ENCODE results near the gene DGKB.

DGKB gene

GRCh38 chr7:14793151-14793550 lies 109.4 kb downstream of the DGKB start:
- Histone ChIP-seq H3K36me3 (ENCODE audit: control insufficient read depth in 2 of 2, insufficient read depth in 2 of 2, low read length in 2 of 2) (no peaks in the 10 kb centered on the region), H3K27me3 (ENCODE audit: control insufficient read depth in 1 of 2, insufficient read depth in 2 of 2, low read length in 2 of 2) (no peaks in the 10 kb centered on the region), H3K9me3 (ENCODE audit: control insufficient read depth in 2 of 2, low read length in 2 of 2) (no peaks in the 10 kb centered on the region), H3K9ac (ENCODE audit: low read length in 2 of 2) (no peak overlapping the region), H3K27ac (ENCODE audit: low read length) (no peak overlapping the region), H3K4me1 (ENCODE audit: control insufficient read depth, insufficient read depth, low read length) (no peaks in the 10 kb centered on the region), H3K4me3 (ENCODE audit: low read length in 2 of 2) (no peak overlapping the region)

GRCh38 chr7:14787551-14787950 lies 115.0 kb downstream of the DGKB start:
- no peaks in the 10 kb centered on the region for H3K36me3 ChIP-seq (ENCODE audit: control insufficient read depth in 2 of 2, insufficient read depth in 2 of 2, low read length in 2 of 2)
- no peaks in the 10 kb centered on the region for H3K9me3 ChIP-seq (ENCODE audit: control insufficient read depth in 2 of 2, low read length in 2 of 2)
- no peaks in the 10 kb centered on the region for H3K4me1 ChIP-seq (ENCODE audit: control insufficient read depth, insufficient read depth, low read length)
- no peak overlapping the region for H3K27ac ChIP-seq (ENCODE audit: low read length)
- no peak overlapping the region for H3K9ac ChIP-seq (ENCODE audit: low read length in 2 of 2)
- H3K27me3 ChIP-seq (ENCODE audit: control insufficient read depth in 1 of 2, insufficient read depth in 2 of 2, low read length in 2 of 2), result no peaks in the 10 kb centered on the region
- no peak overlapping the region for H3K4me3 ChIP-seq (ENCODE audit: low read length in 2 of 2)

DNA sequence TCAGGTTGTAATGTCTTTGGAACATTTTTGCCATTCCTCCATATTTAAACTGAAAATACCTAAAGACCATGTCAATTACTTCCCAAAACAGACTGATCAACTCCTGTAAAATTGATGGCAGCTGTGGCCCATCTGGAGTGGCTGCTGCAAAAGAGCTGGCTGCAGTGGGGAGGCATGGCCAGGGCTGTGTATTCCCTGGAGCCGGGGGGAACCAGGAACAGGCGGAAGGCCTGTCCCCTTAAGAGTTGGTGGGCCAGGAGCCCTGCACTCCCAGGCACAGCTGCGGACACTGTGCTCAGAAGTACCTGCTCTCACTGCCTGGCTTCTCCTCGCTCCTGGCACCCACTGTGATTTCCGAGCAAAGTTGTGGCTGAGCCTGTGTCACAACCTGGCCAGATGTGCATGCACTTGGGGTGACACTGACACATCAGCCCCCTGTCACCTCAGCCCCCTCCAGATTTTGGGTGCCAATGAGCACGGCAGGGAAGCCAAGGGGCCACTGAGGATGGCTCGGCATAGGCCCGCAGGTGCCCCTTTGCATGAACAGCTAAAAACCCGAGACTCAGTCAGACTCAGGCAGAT lies 116.1 kb downstream of the DGKB start:
- Histone ChIP-seq H3K9me3 (ENCODE audit: control insufficient read depth in 2 of 2, low read length in 2 of 2) (no peaks in the 10 kb centered on the region), H3K4me1 (ENCODE audit: control insufficient read depth, insufficient read depth, low read length) (no peaks in the 10 kb centered on the region), H3K36me3 (ENCODE audit: control insufficient read depth in 2 of 2, insufficient read depth in 2 of 2, low read length in 2 of 2) (no peaks in the 10 kb centered on the region), H3K9ac (ENCODE audit: low read length in 2 of 2) (no peak overlapping the region), H3K4me3 (ENCODE audit: low read length in 2 of 2) (no peak overlapping the region), H3K27me3 (ENCODE audit: control insufficient read depth in 1 of 2, insufficient read depth in 2 of 2, low read length in 2 of 2) (no peaks in the 10 kb centered on the region), H3K27ac (ENCODE audit: low read length) (no peak overlapping the region)

DNA sequence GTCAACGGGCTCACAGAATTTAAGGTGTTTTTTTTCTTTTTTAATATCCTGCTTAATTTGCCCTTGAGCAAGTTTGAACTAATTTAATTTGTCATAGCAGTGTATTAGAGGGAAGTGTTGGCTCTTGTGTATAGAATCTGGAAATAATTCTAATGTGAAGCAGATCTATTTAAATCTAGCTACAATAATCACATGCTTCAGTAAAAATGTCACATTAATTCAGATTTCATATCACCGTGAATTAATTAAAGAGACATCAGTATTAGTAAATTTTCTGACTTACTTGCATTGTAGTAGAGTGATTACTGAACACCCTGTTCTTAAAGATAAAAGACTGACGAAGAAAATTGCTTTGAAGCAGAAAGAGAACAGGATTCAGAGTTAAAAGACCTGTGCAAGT lies 124.7 kb downstream of the DGKB start:
- Histone ChIP-seq H3K36me3 (ENCODE audit: control insufficient read depth in 2 of 2, insufficient read depth in 2 of 2, low read length in 2 of 2) (no peaks in the 10 kb centered on the region), H3K4me1 (ENCODE audit: control insufficient read depth, insufficient read depth, low read length) (no peaks in the 10 kb centered on the region), H3K9ac (ENCODE audit: low read length in 2 of 2) (no peak overlapping the region), H3K27ac (ENCODE audit: low read length) (no peak overlapping the region), H3K4me3 (ENCODE audit: low read length in 2 of 2) (no peak overlapping the region), H3K9me3 (ENCODE audit: control insufficient read depth in 2 of 2, low read length in 2 of 2) (no peaks in the 10 kb centered on the region), H3K27me3 (ENCODE audit: control insufficient read depth in 1 of 2, insufficient read depth in 2 of 2, low read length in 2 of 2) (no peaks in the 10 kb centered on the region)

- no peaks in the 10 kb centered on the region for H3K27me3 ChIP-seq (ENCODE audit: control insufficient read depth in 1 of 2, insufficient read depth in 2 of 2, low read length in 2 of 2)
- no peak overlapping the region for H3K27ac ChIP-seq (ENCODE audit: low read length)
- no peaks in the 10 kb centered on the region for H3K4me1 ChIP-seq (ENCODE audit: control insufficient read depth, insufficient read depth, low read length)
- H3K36me3 ChIP-seq (ENCODE audit: control insufficient read depth in 2 of 2, insufficient read depth in 2 of 2, low read length in 2 of 2), result no peaks in the 10 kb centered on the region
- H3K9ac ChIP-seq (ENCODE audit: low read length in 2 of 2), result no peak overlapping the region
- H3K4me3 ChIP-seq (ENCODE audit: low read length in 2 of 2), result no peak overlapping the region
- H3K9me3 ChIP-seq (ENCODE audit: control insufficient read depth in 2 of 2, low read length in 2 of 2), result no peaks in the 10 kb centered on the region
These were observed 126.3 kb downstream of the DGKB start for GRCh38 chr7:14776266-14776665.

- no peak overlapping the region for H3K4me3 ChIP-seq (ENCODE audit: low read length in 2 of 2)
- no peak overlapping the region for H3K27ac ChIP-seq (ENCODE audit: low read length)
- H3K27me3 ChIP-seq (ENCODE audit: control insufficient read depth in 1 of 2, insufficient read depth in 2 of 2, low read length in 2 of 2), result no peaks in the 10 kb centered on the region
- H3K4me1 ChIP-seq (ENCODE audit: control insufficient read depth, insufficient read depth, low read length), result no peaks in the 10 kb centered on the region
- H3K36me3 ChIP-seq (ENCODE audit: control insufficient read depth in 2 of 2, insufficient read depth in 2 of 2, low read length in 2 of 2), result no peaks in the 10 kb centered on the region
- no peak overlapping the region for H3K9ac ChIP-seq (ENCODE audit: low read length in 2 of 2)
- no peaks in the 10 kb centered on the region for H3K9me3 ChIP-seq (ENCODE audit: control insufficient read depth in 2 of 2, low read length in 2 of 2)
These were observed 128.8 kb downstream of the DGKB start for GRCh38 chr7:14773729-14774271.

GRCh38 chr7:14770614-14771013 lies 131.9 kb downstream of the DGKB start:
- no peak overlapping the region for H3K9ac ChIP-seq (ENCODE audit: low read length in 2 of 2)
- no peak overlapping the region for H3K4me3 ChIP-seq (ENCODE audit: low read length in 2 of 2)
- H3K27me3 ChIP-seq (ENCODE audit: control insufficient read depth in 1 of 2, insufficient read depth in 2 of 2, low read length in 2 of 2), result no peaks in the 10 kb centered on the region
- no peak overlapping the region for H3K27ac ChIP-seq (ENCODE audit: low read length)
- no peaks in the 10 kb centered on the region for H3K4me1 ChIP-seq (ENCODE audit: control insufficient read depth, insufficient read depth, low read length)
- H3K9me3 ChIP-seq (ENCODE audit: control insufficient read depth in 2 of 2, low read length in 2 of 2), result no peaks in the 10 kb centered on the region
- H3K36me3 ChIP-seq (ENCODE audit: control insufficient read depth in 2 of 2, insufficient read depth in 2 of 2, low read length in 2 of 2), result no peaks in the 10 kb centered on the region

GRCh38 chr7:14769261-14769660 lies 133.3 kb downstream of the DGKB start:
- no peak overlapping the region for H3K9ac ChIP-seq (ENCODE audit: low read length in 2 of 2)
- H3K27me3 ChIP-seq (ENCODE audit: control insufficient read depth in 1 of 2, insufficient read depth in 2 of 2, low read length in 2 of 2), result no peaks in the 10 kb centered on the region
- no peaks in the 10 kb centered on the region for H3K36me3 ChIP-seq (ENCODE audit: control insufficient read depth in 2 of 2, insufficient read depth in 2 of 2, low read length in 2 of 2)
- H3K9me3 ChIP-seq (ENCODE audit: control insufficient read depth in 2 of 2, low read length in 2 of 2), result no peaks in the 10 kb centered on the region
- no peaks in the 10 kb centered on the region for H3K4me1 ChIP-seq (ENCODE audit: control insufficient read depth, insufficient read depth, low read length)
- no peak overlapping the region for H3K27ac ChIP-seq (ENCODE audit: low read length)
- H3K4me3 ChIP-seq (ENCODE audit: low read length in 2 of 2), result no peak overlapping the region

GRCh38 chr7:14767716-14768425 lies 134.7 kb downstream of the DGKB start:
- no peak overlapping the region for H3K4me3 ChIP-seq (ENCODE audit: low read length in 2 of 2)
- no peaks in the 10 kb centered on the region for H3K9me3 ChIP-seq (ENCODE audit: control insufficient read depth in 2 of 2, low read length in 2 of 2)
- no peaks in the 10 kb centered on the region for H3K27me3 ChIP-seq (ENCODE audit: control insufficient read depth in 1 of 2, insufficient read depth in 2 of 2, low read length in 2 of 2)
- no peaks in the 10 kb centered on the region for H3K36me3 ChIP-seq (ENCODE audit: control insufficient read depth in 2 of 2, insufficient read depth in 2 of 2, low read length in 2 of 2)
- no peaks in the 10 kb centered on the region for H3K4me1 ChIP-seq (ENCODE audit: control insufficient read depth, insufficient read depth, low read length)
- H3K9ac ChIP-seq (ENCODE audit: low read length in 2 of 2), result no peak overlapping the region
- no peak overlapping the region for H3K27ac ChIP-seq (ENCODE audit: low read length)

GRCh38 chr7:14766747-14767146 lies 135.8 kb downstream of the DGKB start:
- no peaks in the 10 kb centered on the region for H3K9me3 ChIP-seq (ENCODE audit: control insufficient read depth in 2 of 2, low read length in 2 of 2)
- H3K27me3 ChIP-seq (ENCODE audit: control insufficient read depth in 1 of 2, insufficient read depth in 2 of 2, low read length in 2 of 2), result no peaks in the 10 kb centered on the region
- H3K4me1 ChIP-seq (ENCODE audit: control insufficient read depth, insufficient read depth, low read length), result no peaks in the 10 kb centered on the region
- H3K9ac ChIP-seq (ENCODE audit: low read length in 2 of 2), result no peak overlapping the region
- H3K36me3 ChIP-seq (ENCODE audit: control insufficient read depth in 2 of 2, insufficient read depth in 2 of 2, low read length in 2 of 2), result no peaks in the 10 kb centered on the region
- H3K4me3 ChIP-seq (ENCODE audit: low read length in 2 of 2), result no peak overlapping the region
- no peak overlapping the region for H3K27ac ChIP-seq (ENCODE audit: low read length)

- Histone ChIP-seq H3K36me3 (ENCODE audit: control insufficient read depth in 2 of 2, insufficient read depth in 2 of 2, low read length in 2 of 2) (no peaks in the 10 kb centered on the region), H3K4me1 (ENCODE audit: control insufficient read depth, insufficient read depth, low read length) (no peaks in the 10 kb centered on the region), H3K27me3 (ENCODE audit: control insufficient read depth in 1 of 2, insufficient read depth in 2 of 2, low read length in 2 of 2) (no peaks in the 10 kb centered on the region), H3K27ac (ENCODE audit: low read length) (no peak overlapping the region), H3K9ac (ENCODE audit: low read length in 2 of 2) (no peak overlapping the region), H3K4me3 (ENCODE audit: low read length in 2 of 2) (no peak overlapping the region), H3K9me3 (ENCODE audit: control insufficient read depth in 2 of 2, low read length in 2 of 2) (no peaks in the 10 kb centered on the region)
These were observed 136.8 kb downstream of the DGKB start for GRCh38 chr7:14765731-14766130.
